Tibial nerve (tissue), 4 donors: ENCODE data around the gene PBRM1. TPM values are rescaled to one million over a fixed set of nuclear protein-coding genes. Genes with fewer than 3 reads are reported as not detected.

Experiments used
- DNase-seq, 2 donors: peaks; one replicate each; pipeline ENCODE4 v3.0.0-alpha.2; 2019; ENCODE audit warnings: low spot score in 2 of 2
- H3K27ac ChIP-seq, 4 donors: fragments of 200-600 bp; sonication (generic) in 3 of 4; one replicate each; pipeline ENCODE4 v1.5.1; 2017 to 2019; ENCODE audit warnings: mild to moderate bottlenecking in 1 of 4
- H3K27me3 ChIP-seq, 2 donors: fragments of 200-600 bp; sonication (generic) in 1 of 2; one replicate each; pipeline versions ENCODE4 v1.5.1 to v1.6.0; 2017 to 2019
- H3K36me3 ChIP-seq, 3 donors: fragments of 200-600 bp; sonication (generic); one replicate each; pipeline ENCODE4 v1.5.1; 2018 to 2019
- H3K4me1 ChIP-seq, 4 donors: fragments of 200-600 bp; sonication (generic) in 3 of 4; one replicate each; pipeline ENCODE4 v1.5.1; 2017 to 2019
- H3K4me3 ChIP-seq, 4 donors: fragments of 200-600 bp; sonication (generic) in 3 of 4; one replicate each; pipeline ENCODE4 v1.5.1; 2017 to 2019; ENCODE audit warnings: mild to moderate bottlenecking in 1 of 4, moderate library complexity in 1 of 4
- H3K9me3 ChIP-seq, 4 donors: fragments of 200-600 bp; sonication (generic) in 3 of 4; one replicate each; pipeline ENCODE4 v1.5.1; 2017 to 2019
- CTCF ChIP-seq, 5 experiments: fragments of 200-600 bp in 3 of 5; fragments of 450-650 bp in 2 of 5; sonication (generic) in 3 of 5; IDR thresholded peaks; one replicate each; pipeline ENCODE4 v1.5.1; 2016 to 2019; ENCODE audit warnings: antibody characterized with exemption in 5 of 5, mild to moderate bottlenecking in 3 of 5, moderate library complexity in 2 of 5
- EP300 ChIP-seq, 2 donors: sonication (generic); formaldehyde crosslinking; IDR thresholded peaks; one replicate each; pipeline ENCODE4 v1.6.1; 2017; ENCODE audit warnings: antibody characterized with exemption in 2 of 2, mild to moderate bottlenecking in 1 of 2
- POLR2A ChIP-seq, 2 donors: fragments of 450-650 bp; IDR thresholded peaks; one replicate each; pipeline ENCODE4 v1.6.1; 2017; ENCODE audit warnings: antibody characterized with exemption in 2 of 2, mild to moderate bottlenecking in 2 of 2, moderate library complexity in 2 of 2
- WGBS, 2 donors: methylation state at CpG; one replicate each; pipeline ENCODE4 v1.1.5; 2018; 5-methylcytosine and 5-hydroxymethylcytosine counted together
- total RNA-seq, 4 donors: library from RNA; depleted of rRNA; stranded (reverse); fragments of >200 nt; gene quantifications; one replicate each; pipeline ENCODE4 v1.1.0, GENCODE V29; 2016

The PBRM1 gene
- total RNA-seq, 4 donors from 2014 or later = 87.0 to 123 (median 114) TPM

GRCh38 chr3:52704611-52705437 is 19.1 kb upstream of the PBRM1 start:
- peak overlapping the region; percentile 79 to 96 (median 84) for H3K4me3 ChIP-seq
- peak overlapping the region; percentile 72 to 94 (median 85) for H3K27ac ChIP-seq
- H3K27me3 ChIP-seq = no peaks in the 10 kb centered on the region
- TF ChIP-seq EP300 (IDR thresholded peaks at IDR 0.05) (no peak), POLR2A (IDR thresholded peaks at IDR 0.05) (no peak), CTCF (IDR thresholded peaks at IDR 0.05) (no peak)
- H3K36me3 ChIP-seq = peaks cover 0 to 25% (median 2%) of the 10 kb centered on the region in 3 donors
- H3K9me3 ChIP-seq = no peaks in the 10 kb centered on the region
- WGBS, 2 donors = 1 to 4% methylated on average over 18 to 20 of the region's 22 CpGs
- H3K4me1 ChIP-seq = peaks cover 0 to 56% (median 30%) of the 10 kb centered on the region in 4 donors
- peak in 1 of 2 donors; percentile 20 for DNase-seq

GRCh38 chr3:52703341-52703740 is 17.6 kb upstream of the PBRM1 start:
- Histone ChIP-seq H3K4me1 (peaks cover 0 to 52% (median 30%) of the 10 kb centered on the region in 4 donors), H3K4me3 (peak overlapping the region in 1 of 4 donors; percentile 96), H3K36me3 (peaks cover 0 to 24% (median under 1%) of the 10 kb centered on the region in 3 donors), H3K27ac (peak overlapping the region in 2 of 4 donors; percentile 84 to 94), H3K27me3 (no peaks in the 10 kb centered on the region), H3K9me3 (no peaks in the 10 kb centered on the region)
- 85 to 90% methylated on average over 7 of the region's 7 CpGs for WGBS, 2 donors
- DNase-seq = no peak
- TF ChIP-seq CTCF (IDR thresholded peaks at IDR 0.05) (no peak), POLR2A (IDR thresholded peaks at IDR 0.05) (no peak), EP300 (IDR thresholded peaks at IDR 0.05) (no peak)

GRCh38 chr3:52697632-52697965 is 11.9 kb upstream of the PBRM1 start:
- no peak for TF ChIP-seq EP300 (IDR thresholded peaks at IDR 0.05)
- no peak for TF ChIP-seq POLR2A (IDR thresholded peaks at IDR 0.05)
- no peak for TF ChIP-seq CTCF (IDR thresholded peaks at IDR 0.05)
- no peaks in the 10 kb centered on the region for H3K9me3 ChIP-seq
- no peaks in the 10 kb centered on the region for H3K27me3 ChIP-seq
- peaks cover 0 to 73% (median 24%) of the 10 kb centered on the region in 3 donors for H3K36me3 ChIP-seq
- peaks cover 0 to 7% (median 0%) of the 10 kb centered on the region in 4 donors for H3K4me1 ChIP-seq
- H3K4me3 ChIP-seq = no peak overlapping the region
- 86 to 94% methylated on average over 4 of the region's 4 CpGs for WGBS, 2 donors
- no peak overlapping the region for H3K27ac ChIP-seq
- DNase-seq = no peak

GRCh38 chr3:52696830-52697631 is 11.3 kb upstream of the PBRM1 start:
- Histone ChIP-seq H3K27me3 (no peaks in the 10 kb centered on the region), H3K4me3 (no peak overlapping the region), H3K9me3 (no peaks in the 10 kb centered on the region), H3K36me3 (peaks cover 0 to 78% (median 30%) of the 10 kb centered on the region in 3 donors), H3K27ac (no peak overlapping the region), H3K4me1 (peaks cover 0 to 2% (median 0%) of the 10 kb centered on the region in 4 donors)
- WGBS, 2 donors = 72 to 74% methylated on average over 2 of the region's 2 CpGs
- no peak for DNase-seq
- TF ChIP-seq POLR2A (IDR thresholded peaks at IDR 0.05) (no peak), EP300 (IDR thresholded peaks at IDR 0.05) (no peak), CTCF (IDR thresholded peaks at IDR 0.05) (no peak)
